ENCODE data around the gene SH3RF1. TPM values are rescaled to one million over a fixed set of nuclear protein-coding genes. Genes with fewer than 3 reads are reported as not detected.

SH3RF1 gene
- polyA plus RNA-seq, 1 experiment = 11.0 TPM

- H3K9me3 ChIP-seq (ENCODE audit: control insufficient read depth, insufficient read depth, low read length) = no peaks in the 10 kb centered on the region
- H3K27me3 ChIP-seq (ENCODE audit: control insufficient read depth, insufficient read depth, low read length) = no peaks in the 10 kb centered on the region
- TF ChIP-seq CTCF (IDR thresholded peaks at IDR 0.05; ENCODE audit: low read depth, low read length) = no peak
- no peak overlapping the region for H3K4me3 ChIP-seq (ENCODE audit: low read depth, low read length)
- ChIA-PET POLR2A (no interaction called here), CTCF (no interaction called here)
- DNase-seq (ENCODE audit: low read depth, low spot score) = no peak
- H3K27ac ChIP-seq (ENCODE audit: low read depth, low read length) = no peak overlapping the region
Measured at GRCh38 chr4:169174247-169174646, 96.5 kb downstream of the SH3RF1 start.

- ChIA-PET CTCF (no interaction called here), POLR2A (no interaction called here)
- Histone ChIP-seq H3K27me3 (ENCODE audit: control insufficient read depth, insufficient read depth, low read length) (no peaks in the 10 kb centered on the region), H3K4me3 (ENCODE audit: low read depth, low read length) (no peak overlapping the region), H3K27ac (ENCODE audit: low read depth, low read length) (no peak overlapping the region), H3K9me3 (ENCODE audit: control insufficient read depth, insufficient read depth, low read length) (no peaks in the 10 kb centered on the region)
- TF ChIP-seq CTCF (IDR thresholded peaks at IDR 0.05; ENCODE audit: low read depth, low read length) = no peak
- DNase-seq (ENCODE audit: low read depth, low spot score) = no peak
Measured at GRCh38 chr4:169167957-169168858, 102.5 kb downstream of the SH3RF1 start.

DNA sequence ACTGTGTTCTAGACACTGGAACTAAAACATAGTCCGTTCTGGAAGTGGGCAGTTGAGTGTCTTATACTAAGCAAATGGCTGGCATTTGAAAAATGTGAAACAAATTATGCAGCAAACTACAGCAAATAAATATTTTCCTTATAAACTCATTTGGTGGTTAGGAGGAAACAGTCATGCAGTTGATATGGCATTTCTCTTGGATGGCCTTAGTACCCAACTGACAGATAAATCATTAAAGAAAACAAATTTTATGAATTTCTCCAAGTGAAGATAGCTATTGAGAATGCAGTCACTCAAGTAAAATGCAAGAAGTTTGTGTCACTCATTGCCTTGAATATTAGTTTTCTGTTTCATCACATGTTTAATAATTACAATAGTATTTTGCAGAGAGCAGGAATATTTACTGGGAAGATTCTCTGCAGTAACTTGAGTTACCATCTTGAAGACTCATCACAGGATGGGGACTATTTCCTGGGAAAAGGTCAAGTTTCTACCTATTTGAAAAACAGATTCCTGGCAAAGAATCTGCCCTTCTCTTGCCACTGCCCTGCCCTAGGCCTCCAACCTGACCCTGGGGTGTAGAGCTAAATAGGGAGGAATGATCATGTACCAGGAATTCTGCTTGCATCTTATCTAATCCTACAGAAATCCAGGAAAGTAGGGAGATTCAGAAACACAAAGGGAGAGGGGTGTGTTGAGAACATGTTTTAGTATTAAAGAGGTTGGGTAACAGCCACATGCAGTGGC, 105.9 kb downstream of the SH3RF1 start:
- Histone ChIP-seq H3K4me3 (ENCODE audit: low read depth, low read length) (no peak overlapping the region), H3K27ac (ENCODE audit: low read depth, low read length) (no peak overlapping the region), H3K9me3 (ENCODE audit: control insufficient read depth, insufficient read depth, low read length) (no peaks in the 10 kb centered on the region), H3K27me3 (ENCODE audit: control insufficient read depth, insufficient read depth, low read length) (no peaks in the 10 kb centered on the region)
- no peak for DNase-seq (ENCODE audit: low read depth, low spot score)
- no peak for TF ChIP-seq CTCF (IDR thresholded peaks at IDR 0.05; ENCODE audit: low read depth, low read length)
- POLR2A ChIA-PET = no interaction called here
- CTCF ChIA-PET = no interaction called here

DNA sequence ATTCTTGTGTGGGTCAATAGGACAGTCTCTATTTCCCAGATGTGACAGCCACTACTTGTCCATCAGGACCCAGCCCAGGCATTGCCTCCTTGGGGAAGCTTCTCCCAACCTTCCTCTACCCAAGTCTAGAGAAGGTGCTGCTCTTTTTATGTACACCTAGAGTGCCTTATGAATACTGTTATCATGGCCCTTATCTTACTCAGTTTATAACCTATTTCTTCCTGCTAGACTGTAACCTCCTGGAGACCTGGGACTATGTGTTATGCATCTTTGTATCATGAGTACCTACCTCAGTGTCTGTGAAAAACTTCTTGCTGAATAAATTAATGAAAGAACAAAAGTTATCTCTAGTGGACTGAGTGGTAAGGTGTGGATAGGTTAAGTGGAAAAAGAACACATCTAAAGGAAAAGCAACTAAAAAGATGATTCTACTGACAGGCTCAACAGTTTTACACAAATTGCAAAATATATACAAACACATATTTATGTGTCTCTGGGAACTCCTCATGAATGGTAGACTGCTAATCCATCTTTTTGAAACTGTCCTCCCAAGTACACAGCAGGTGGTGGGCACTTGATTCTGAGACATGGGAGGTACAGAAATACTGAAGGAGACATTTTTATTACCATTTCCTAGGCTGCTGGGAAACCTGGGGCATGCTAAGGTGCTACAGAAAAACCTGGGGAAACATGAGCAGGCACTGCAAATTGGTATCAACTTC, 106.6 kb downstream of the SH3RF1 start:
- Histone ChIP-seq H3K27ac (ENCODE audit: low read depth, low read length) (no peak overlapping the region), H3K4me3 (ENCODE audit: low read depth, low read length) (no peak overlapping the region), H3K27me3 (ENCODE audit: control insufficient read depth, insufficient read depth, low read length) (no peaks in the 10 kb centered on the region), H3K9me3 (ENCODE audit: control insufficient read depth, insufficient read depth, low read length) (no peaks in the 10 kb centered on the region)
- ChIA-PET POLR2A (no interaction called here), CTCF (no interaction called here)
- TF ChIP-seq CTCF (IDR thresholded peaks at IDR 0.05; ENCODE audit: low read depth, low read length) = no peak
- no peak for DNase-seq (ENCODE audit: low read depth, low spot score)
